ENCODE measurements around the gene TRIP10.

DNA sequence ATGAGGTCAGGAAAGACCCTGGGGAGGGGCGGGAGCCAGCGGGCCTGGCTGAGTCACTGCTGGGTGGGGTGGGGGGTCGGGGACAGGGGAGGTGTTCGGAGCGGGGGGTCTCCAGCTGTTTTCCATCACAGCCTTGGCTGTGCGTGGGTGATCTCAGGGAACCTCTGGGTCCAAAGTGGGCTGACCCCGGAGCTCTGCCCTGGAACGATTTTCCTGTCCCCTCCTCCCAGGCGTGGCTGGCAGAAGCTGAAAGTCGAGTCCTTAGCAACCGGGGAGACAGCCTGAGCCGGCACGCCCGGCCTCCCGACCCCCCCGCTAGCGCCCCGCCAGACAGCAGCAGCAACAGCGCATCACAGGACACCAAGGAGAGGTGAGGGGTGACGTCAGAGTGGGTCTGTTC is 10.6 kb downstream of the TRIP10 start:
- TF ChIP-seq, protein P1, sequence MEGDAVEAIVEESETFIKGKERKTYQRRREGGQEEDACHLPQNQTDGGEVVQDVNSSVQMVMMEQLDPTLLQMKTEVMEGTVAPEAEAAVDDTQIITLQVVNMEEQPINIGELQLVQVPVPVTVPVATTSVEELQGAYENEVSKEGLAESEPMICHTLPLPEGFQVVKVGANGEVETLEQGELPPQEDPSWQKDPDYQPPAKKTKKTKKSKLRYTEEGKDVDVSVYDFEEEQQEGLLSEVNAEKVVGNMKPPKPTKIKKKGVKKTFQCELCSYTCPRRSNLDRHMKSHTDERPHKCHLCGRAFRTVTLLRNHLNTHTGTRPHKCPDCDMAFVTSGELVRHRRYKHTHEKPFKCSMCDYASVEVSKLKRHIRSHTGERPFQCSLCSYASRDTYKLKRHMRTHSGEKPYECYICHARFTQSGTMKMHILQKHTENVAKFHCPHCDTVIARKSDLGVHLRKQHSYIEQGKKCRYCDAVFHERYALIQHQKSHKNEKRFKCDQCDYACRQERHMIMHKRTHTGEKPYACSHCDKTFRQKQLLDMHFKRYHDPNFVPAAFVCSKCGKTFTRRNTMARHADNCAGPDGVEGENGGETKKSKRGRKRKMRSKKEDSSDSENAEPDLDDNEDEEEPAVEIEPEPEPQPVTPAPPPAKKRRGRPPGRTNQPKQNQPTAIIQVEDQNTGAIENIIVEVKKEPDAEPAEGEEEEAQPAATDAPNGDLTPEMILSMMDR (IDR thresholded peaks at IDR 0.05), result no peak
- TF ChIP-seq POLR2A (IDR thresholded peaks at IDR 0.05) (no peak), POLR2AphosphoS5 (IDR thresholded peaks at IDR 0.05) (no peak)
